ENCODE data around the gene ADCY2.
"Not testable (repeated sequence)": the region's sequence is repeated elsewhere in the genome, so short reads cannot be mapped to it uniquely, and the experiment has no call there.

The ADCY2 gene

GRCh38 chr5:7396713-7397454, 946 bp downstream of the ADCY2 start:
- DNase-seq = no peak

DNA sequence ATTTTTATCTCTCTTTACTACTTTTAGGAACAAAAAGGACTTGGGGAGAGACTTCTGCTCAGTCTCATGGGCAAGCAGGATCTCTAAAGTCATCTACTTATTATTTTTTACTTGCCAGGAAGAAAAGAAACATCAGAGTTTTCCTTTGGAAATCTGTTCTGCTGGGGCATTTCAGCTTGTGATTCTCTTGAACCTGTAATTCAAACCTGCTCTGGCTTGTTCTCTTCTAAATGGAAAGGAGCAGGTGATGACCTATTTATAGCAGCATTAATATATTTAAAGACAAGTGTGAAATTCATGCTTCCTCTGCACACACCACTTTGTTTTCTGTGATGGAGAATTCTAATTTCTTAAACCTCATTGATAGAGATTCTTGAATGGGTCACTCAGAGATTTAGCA, 2.0 kb downstream of the ADCY2 start:
- no peak for DNase-seq

- DNase-seq = no peak
Measured at GRCh38 chr5:7398596-7399280, 2.8 kb downstream of the ADCY2 start.

DNA sequence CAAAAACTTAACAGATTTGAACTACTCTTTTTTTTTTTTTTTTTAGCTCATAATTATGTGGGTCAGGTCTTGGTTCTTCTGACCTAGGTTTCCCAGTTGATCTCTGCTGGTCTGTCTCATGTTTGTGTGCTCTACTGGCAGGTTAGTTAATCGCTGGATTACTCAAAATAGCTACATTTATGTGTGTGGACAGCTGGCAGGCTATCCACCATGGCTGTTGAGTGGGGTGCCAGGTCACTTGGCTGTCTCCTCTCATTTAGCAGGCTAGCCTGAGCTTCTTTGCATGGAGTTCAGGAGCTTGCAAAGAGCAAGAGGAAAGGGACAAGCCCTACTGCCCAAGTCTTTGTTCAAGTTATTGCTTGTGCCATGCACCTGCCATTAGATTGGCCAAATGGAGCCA, 9.3 kb downstream of the ADCY2 start:
- DNase-seq = no peak

GRCh38 chr5:7410936-7411511, 15.1 kb downstream of the ADCY2 start:
- no peak for DNase-seq

GRCh38 chr5:7412409-7412808, 16.5 kb downstream of the ADCY2 start:
- DNase-seq = no peak

DNA sequence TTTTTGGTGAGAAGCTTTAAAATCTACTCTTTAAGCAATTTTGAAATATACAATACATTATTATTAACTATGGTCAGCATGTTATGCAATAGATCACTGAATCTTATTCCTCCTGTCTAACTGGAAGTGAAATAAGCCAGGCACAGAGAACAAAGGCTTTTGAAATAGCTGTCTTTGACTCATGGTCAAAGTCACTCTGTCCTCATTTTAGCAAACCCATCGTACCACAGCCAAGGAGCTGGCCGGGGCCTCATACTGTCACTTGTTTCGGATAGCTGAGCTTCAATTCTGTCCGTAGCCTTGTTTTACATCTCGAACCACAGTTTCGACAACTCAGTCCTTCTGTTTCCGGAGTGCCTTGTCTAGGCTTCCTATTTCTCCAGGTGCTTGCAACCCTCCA, 19.2 kb downstream of the ADCY2 start:
- no peak for DNase-seq

GRCh38 chr5:7415587-7416535, 19.9 kb downstream of the ADCY2 start:
- DNase-seq = no peak

GRCh38 chr5:7418276-7418675, 22.3 kb downstream of the ADCY2 start:
- no peak for DNase-seq

DNA sequence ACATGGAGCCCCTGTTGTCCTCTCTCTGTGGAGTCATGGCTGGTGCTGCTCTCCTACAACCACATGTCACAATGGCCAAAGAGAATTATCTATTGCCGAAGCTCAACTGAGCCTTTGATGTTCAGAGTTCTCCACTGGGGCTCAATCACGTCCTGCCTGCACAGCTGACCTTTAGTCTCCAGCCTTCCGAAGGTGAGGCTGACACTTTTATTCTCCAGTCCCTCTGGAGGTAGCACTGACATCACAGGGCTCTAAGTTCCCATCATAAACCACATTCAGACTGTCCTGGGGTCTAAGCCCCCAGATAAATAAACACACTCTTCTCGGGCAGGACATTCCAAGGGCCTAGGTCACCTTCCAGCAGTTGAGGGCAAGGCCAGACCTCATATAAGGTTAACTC, 23.4 kb downstream of the ADCY2 start:
- no peak for DNase-seq

DNA sequence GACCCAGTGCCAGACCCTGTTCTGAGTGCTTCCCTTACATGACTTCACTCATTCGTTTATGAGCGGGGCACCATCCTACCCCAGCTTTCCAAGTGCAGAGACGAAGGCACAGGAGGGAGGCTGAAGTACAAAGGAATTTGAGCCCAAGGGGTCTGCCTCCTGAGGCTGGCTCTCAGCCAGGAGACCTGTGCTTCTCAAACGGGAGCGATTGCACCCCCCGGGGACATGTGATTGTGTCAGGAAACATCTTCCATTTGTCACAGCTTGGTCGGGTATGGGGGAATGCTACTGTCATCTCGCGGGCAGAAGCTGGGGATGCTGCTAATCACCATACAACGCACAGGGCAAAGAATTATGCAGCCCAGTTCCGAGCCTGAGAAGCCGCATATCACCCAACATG, 23.9 kb downstream of the ADCY2 start:
- DNase-seq = no peak

- no peak for DNase-seq
Measured at GRCh38 chr5:7420510-7421280, 24.8 kb downstream of the ADCY2 start.

GRCh38 chr5:7422316-7423106, 26.6 kb downstream of the ADCY2 start:
- no peak for DNase-seq

- DNase-seq = not testable (repeated sequence)
Measured at GRCh38 chr5:7423231-7423630, 27.3 kb downstream of the ADCY2 start.

DNA sequence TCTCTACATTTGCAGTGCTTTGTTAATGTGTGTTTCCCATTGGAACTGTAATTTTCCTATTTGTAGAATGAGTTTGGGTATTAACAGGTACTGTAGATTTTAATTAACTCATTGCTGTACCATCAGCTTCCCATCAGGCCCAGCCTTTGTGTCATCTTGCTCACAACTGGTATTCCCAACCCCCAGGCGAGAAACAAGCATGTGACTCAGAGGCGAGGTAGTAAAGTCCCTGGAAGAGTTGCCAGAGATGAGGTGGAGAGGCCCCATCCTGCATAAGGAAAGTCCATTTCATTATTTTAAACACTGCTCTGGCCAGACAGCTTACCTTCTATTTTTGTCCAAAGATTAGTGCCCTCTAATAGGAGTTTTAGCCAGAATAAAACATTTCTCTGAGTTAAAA, 29.9 kb downstream of the ADCY2 start:
- no peak for DNase-seq

DNA sequence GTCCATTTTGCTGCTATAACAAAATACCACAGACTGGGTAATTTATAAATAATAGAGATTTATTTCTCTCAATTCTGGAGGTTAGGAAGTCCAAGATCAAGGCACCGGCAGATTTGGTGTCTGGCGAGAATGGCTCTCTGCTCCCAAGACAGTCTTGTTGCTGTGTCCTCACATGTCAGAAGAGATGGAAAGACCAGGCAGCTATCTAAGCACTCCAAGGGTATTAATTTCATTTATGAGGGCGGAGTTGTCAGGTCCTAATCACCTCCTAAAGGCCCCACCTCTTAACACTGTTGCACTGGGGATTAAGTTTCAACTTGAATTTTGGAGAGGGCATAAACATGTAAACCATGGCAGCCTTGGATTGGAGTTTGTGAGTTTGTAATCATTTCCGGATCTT, 30.3 kb downstream of the ADCY2 start:
- no peak for DNase-seq

GRCh38 chr5:7434914-7435313, 39.0 kb downstream of the ADCY2 start:
- DNase-seq = no peak

DNA sequence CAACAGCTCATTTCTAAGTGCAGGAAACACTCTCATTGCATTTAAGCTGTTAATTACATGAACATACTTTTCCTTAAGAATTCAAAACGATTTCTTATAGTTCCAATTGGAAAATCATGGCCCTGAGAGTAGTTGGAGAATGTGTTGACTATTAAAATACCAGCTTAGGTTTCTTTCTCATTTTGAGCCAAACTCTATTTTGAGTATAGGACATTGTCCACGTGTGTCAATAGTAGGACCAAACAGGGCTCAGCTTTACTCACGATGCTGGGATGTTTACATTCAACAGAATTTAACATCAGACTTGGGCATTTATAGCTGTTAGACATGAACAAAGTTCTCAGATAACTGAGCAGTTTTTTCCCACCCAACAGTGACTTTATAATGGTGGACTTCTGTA, 39.6 kb downstream of the ADCY2 start:
- DNase-seq = no peak

- DNase-seq = no peak
Measured at GRCh38 chr5:7436521-7436920, 40.6 kb downstream of the ADCY2 start.

DNA sequence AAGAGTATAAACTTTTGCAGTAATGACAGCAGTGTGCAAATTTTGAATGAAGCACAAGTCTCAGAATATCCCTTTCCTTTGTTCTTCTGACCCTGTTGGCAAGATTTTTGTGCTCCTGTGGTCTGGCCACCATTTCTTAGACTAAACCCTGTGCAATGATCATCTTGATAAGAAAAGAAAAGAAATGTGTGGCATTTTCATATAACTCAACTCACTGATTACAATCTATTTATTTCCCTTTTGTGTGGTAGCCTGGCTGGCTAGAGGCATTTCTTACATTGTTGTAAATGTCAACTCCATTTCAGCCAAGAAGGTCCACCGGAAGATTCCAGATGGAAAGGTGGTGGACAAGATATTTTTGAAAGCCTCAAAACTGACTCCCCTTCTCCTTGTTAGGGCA, 41.9 kb downstream of the ADCY2 start:
- no peak for DNase-seq

- no peak for DNase-seq
Measured at GRCh38 chr5:7445068-7445467, 49.1 kb downstream of the ADCY2 start.

- no peak for DNase-seq
Measured at GRCh38 chr5:7445831-7446230, 49.9 kb downstream of the ADCY2 start.

Data from activated CD4-positive, CD25-positive, alpha-beta regulatory T cell treated with anti-CD3 and anti-CD28 coated beads, Interleukin-2, amount 50 U/mL, for 72 hours (primary cell).